ENCODE measurements around the gene TNNI3K. TPM values are rescaled to one million over a fixed set of nuclear protein-coding genes. Genes with fewer than 3 reads are reported as not detected.

The TNNI3K gene
- total and polyA plus RNA-seq, 10 of the 15 experiments (the other 5 are each of a cell fraction or from before 2014, with no cell fraction given): 0.14 to 1.6 (median 0.44) TPM; not detected in 4

DNA sequence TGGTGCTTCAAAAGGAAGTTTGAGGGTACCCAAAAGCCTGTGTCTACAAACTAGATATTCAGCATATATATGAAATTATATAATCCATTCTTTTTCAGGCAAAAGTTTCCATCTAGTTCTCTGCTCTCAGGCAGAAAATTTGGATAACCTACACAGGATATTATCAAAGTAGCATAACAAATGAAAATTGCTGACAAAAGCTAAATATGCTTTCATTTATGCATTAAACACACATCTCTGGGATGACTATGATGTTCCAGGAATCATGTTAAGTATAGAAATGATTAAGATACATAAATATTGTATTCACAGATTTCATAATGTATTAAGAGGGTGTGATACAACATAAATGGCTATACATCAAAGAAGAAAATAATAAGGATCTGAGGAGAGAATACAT lies 184.4 kb downstream of the TNNI3K start:
- Histone ChIP-seq H3K79me2 (ENCODE audit: control insufficient read depth, insufficient read depth, low read length) (no peaks in the 10 kb centered on the region), H3K4me3 (no peak overlapping the region), H2AFZ (ENCODE audit: control insufficient read depth, low read depth, low read length) (no peak overlapping the region), H3K36me3 (ENCODE audit: control insufficient read depth in 2 of 2, insufficient read depth in 2 of 2, low read length in 1 of 2) (no peaks in the 10 kb centered on the region), H3K4me2 (ENCODE audit: control insufficient read depth, insufficient read depth) (no peak overlapping the region), H3K27me3 (replicated peaks in 1 of 2; ENCODE audit: control insufficient read depth in 2 of 2, insufficient read depth in 2 of 2, low read length in 1 of 2) (no peaks in the 10 kb centered on the region), H4K20me1 (ENCODE audit: control insufficient read depth, insufficient read depth) (no peaks in the 10 kb centered on the region), H3K9ac (ENCODE audit: control insufficient read depth, insufficient read depth, low read length) (no peak overlapping the region), H3K4me1 (ENCODE audit: control insufficient read depth, insufficient read depth, low read length) (no peaks in the 10 kb centered on the region), H3K27ac (ENCODE audit: control insufficient read depth, insufficient read depth) (no peak overlapping the region), H3K9me3 (replicated peaks; ENCODE audit: control insufficient read depth, insufficient read depth, low read length) (no peaks in the 10 kb centered on the region)
- intact Hi-C loops (cut with micrococcal nuclease; ENCODE audit: unreplicated experiment) (no loop called here), in situ Hi-C loops (cut with MboI) (no loop called here)
- ATAC-seq: no peak
- ChIA-PET CTCF (no interaction called here), SMC1A (ENCODE audit: uncharacterized antibody, unreplicated experiment) (no interaction called here), RAD21 (ENCODE audit: unreplicated experiment) (no interaction called here), POLR2A (no interaction called here)
- no TSS peak for BruUV-seq (replicated peaks)
- no peak for DNase-seq (ENCODE audit: low read depth, low spot score)
- TF ChIP-seq NKRF (conservative IDR thresholded peaks at IDR 0.05): no peak
- FAIRE-seq: no peak

GRCh38 chr1:74420467-74420866 lies 185.3 kb downstream of the TNNI3K start:
- no peak overlapping the region for H3K4me3 ChIP-seq
- ATAC-seq: no peak
- 52% methylated on average over 2 of the region's 2 CpGs for WGBS (ENCODE audit: insufficient coverage, insufficient replicate concordance, low lambda C conversion rate, missing lambda C conversion rate)
- no TSS peak for BruUV-seq (replicated peaks)
- no peak overlapping the region for H3K27ac ChIP-seq (ENCODE audit: control insufficient read depth, insufficient read depth)
- H3K4me1 ChIP-seq (ENCODE audit: control insufficient read depth, insufficient read depth, low read length): no peaks in the 10 kb centered on the region
- no peaks in the 10 kb centered on the region for H3K79me2 ChIP-seq (ENCODE audit: control insufficient read depth, insufficient read depth, low read length)
- no peak for TF ChIP-seq FOXK2 (IDR thresholded peaks at IDR 0.05)
- H3K9ac ChIP-seq (ENCODE audit: control insufficient read depth, insufficient read depth, low read length): no peak overlapping the region
- H2AFZ ChIP-seq (ENCODE audit: control insufficient read depth, low read depth, low read length): no peak overlapping the region
- POLR2A ChIA-PET: no interaction called here
- H4K20me1 ChIP-seq (ENCODE audit: control insufficient read depth, insufficient read depth): no peaks in the 10 kb centered on the region
- SMC1A ChIA-PET (ENCODE audit: uncharacterized antibody, unreplicated experiment): interaction anchor here (1.6 kb wide), 1 partner anchor 20 kb away, joined by 3 read pairs; no protein-coding TSS in a partner anchor
- no peaks in the 10 kb centered on the region for H3K36me3 ChIP-seq (ENCODE audit: control insufficient read depth in 2 of 2, insufficient read depth in 2 of 2, low read length in 1 of 2)
- in situ Hi-C loops (cut with MboI): no loop called here
- no peaks in the 10 kb centered on the region for H3K27me3 ChIP-seq (replicated peaks in 1 of 2; ENCODE audit: control insufficient read depth in 2 of 2, insufficient read depth in 2 of 2, low read length in 1 of 2)
- DNase-seq (ENCODE audit: low read depth, low spot score): no peak
- no peak for FAIRE-seq
- H3K4me2 ChIP-seq (ENCODE audit: control insufficient read depth, insufficient read depth): no peak overlapping the region
- RAD21 ChIA-PET (ENCODE audit: unreplicated experiment): no interaction called here
- no peaks in the 10 kb centered on the region for H3K9me3 ChIP-seq (replicated peaks; ENCODE audit: control insufficient read depth, insufficient read depth, low read length)
- CTCF ChIA-PET: no interaction called here
- intact Hi-C loops (cut with micrococcal nuclease; ENCODE audit: unreplicated experiment): no loop called here

Data from GM12878 (cell line).